ENCODE results near the gene POPDC2. TPM values are rescaled to one million over a fixed set of nuclear protein-coding genes. Genes with fewer than 3 reads are reported as not detected.

POPDC2 gene, protein sequence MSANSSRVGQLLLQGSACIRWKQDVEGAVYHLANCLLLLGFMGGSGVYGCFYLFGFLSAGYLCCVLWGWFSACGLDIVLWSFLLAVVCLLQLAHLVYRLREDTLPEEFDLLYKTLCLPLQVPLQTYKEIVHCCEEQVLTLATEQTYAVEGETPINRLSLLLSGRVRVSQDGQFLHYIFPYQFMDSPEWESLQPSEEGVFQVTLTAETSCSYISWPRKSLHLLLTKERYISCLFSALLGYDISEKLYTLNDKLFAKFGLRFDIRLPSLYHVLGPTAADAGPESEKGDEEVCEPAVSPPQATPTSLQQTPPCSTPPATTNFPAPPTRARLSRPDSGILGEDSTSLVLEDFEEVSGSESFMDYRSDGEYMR
- total RNA-seq (3.2 TPM), polyA plus RNA-seq (ENCODE audit: insufficient read depth, low read depth, low replicate concordance) (7.3 TPM)
- long read RNA-seq, donor 1, result 0 reads
- long read RNA-seq, donor 2, result 0 reads
- long read RNA-seq, donor 3, partial matches to known transcripts, result 0 of 1 reads
- long read RNA-seq, donor 3, other reads (novel, unspliced or antisense), result 0 of 1 reads
- long read RNA-seq, donor 4, result 0 reads
- long read RNA-seq, donor 5, result 0 reads
- long read RNA-seq, donor 6, result 0 reads
- long read RNA-seq, donor 7, partial matches to known transcripts, result 1 of 6 reads
- long read RNA-seq, donor 7, other reads (novel, unspliced or antisense), result 5 of 6 reads
- long read RNA-seq, donor 8, result 0 reads
- long read RNA-seq, donor 9, result 0 reads
- long read RNA-seq, donor 10, partial matches to known transcripts, result 0 of 7 reads
- long read RNA-seq, donor 10, other reads (novel, unspliced or antisense), result 7 of 7 reads

DNA sequence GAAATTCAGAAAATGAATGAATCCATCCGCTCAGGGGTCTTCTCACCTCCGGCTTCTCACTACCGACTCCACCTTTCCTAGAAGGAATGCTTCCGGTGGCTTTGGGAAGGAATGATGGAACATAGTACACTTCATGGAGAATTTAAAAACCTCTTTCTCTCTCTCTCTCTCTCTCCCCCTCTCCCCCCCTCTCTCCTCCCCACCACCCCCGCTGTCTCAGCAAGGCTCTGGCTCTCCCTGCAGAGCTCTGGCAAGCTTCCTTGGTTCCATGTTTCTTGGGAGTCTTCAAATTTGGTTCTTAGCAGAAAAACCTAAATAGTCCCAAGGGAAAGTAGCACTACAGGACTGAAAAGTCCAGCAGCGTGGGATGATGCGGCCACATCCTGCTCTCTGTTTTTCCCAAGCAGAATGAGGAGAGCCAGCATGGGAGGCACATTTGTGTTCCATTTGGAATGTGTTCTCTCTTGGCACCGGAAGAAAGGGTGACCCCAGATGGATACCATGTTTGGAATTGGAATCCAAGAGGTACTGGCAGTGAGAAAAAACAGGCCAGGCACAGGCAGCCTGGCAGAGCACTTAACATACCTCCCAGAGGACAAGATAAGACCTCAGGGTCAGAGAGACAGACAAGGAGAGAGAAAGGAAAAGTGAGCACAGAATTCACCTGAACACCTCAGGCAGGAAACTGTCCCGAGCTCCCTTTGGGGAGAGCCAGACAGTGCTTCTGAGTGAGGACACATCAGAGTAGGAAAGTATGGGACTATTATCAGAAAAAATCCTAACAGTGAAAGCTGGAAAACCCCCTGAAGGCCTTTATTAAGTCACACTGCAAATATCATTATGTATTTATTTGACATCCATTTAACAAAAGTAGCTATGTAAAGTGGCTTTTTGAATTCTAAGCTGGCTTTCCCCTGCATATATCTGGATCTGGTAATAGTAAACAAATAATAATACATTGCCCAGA is at the start of gene POPDC2:
TSS of gene POPDC2 (minus strand) at position 116 of the 967 bp plus-strand sequence. CDS start 166 bp downstream, outside the sequence.
- Histone ChIP-seq H3K4me3 (ENCODE audit: low read length in 3 of 3) (no peak within 1 kb of the TSS), H3K9ac (ENCODE audit: low read length in 3 of 3) (no peak within 1 kb of the TSS), H3K27me3 (ENCODE audit: control insufficient read depth, insufficient read depth, low read length) (no peaks in the 10 kb centered on the region), H3K4me1 (ENCODE audit: control insufficient read depth in 2 of 3, insufficient read depth in 2 of 3, low read depth in 1 of 3, low read length in 3 of 3) (peaks cover 0 to 4% (median 0%) of the 10 kb centered on the region in 3 donors), H3K27ac (ENCODE audit: low read depth in 2 of 2, low read length in 2 of 2) (no peak within 1 kb of the TSS), H3K9me3 (ENCODE audit: control insufficient read depth in 2 of 3, insufficient read depth in 1 of 3, low read length in 3 of 3) (no peaks in the 10 kb centered on the region), H3K36me3 (ENCODE audit: control insufficient read depth in 2 of 3, insufficient read depth in 3 of 3, low read length in 3 of 3) (peaks cover 0 to 4% (median 0%) of the 10 kb centered on the region in 3 donors)
- intact Hi-C loops (cut with DNase I), result no loop called here
- DNase-seq (no peak), FAIRE-seq (no peak)
- TF ChIP-seq, protein P1, sequence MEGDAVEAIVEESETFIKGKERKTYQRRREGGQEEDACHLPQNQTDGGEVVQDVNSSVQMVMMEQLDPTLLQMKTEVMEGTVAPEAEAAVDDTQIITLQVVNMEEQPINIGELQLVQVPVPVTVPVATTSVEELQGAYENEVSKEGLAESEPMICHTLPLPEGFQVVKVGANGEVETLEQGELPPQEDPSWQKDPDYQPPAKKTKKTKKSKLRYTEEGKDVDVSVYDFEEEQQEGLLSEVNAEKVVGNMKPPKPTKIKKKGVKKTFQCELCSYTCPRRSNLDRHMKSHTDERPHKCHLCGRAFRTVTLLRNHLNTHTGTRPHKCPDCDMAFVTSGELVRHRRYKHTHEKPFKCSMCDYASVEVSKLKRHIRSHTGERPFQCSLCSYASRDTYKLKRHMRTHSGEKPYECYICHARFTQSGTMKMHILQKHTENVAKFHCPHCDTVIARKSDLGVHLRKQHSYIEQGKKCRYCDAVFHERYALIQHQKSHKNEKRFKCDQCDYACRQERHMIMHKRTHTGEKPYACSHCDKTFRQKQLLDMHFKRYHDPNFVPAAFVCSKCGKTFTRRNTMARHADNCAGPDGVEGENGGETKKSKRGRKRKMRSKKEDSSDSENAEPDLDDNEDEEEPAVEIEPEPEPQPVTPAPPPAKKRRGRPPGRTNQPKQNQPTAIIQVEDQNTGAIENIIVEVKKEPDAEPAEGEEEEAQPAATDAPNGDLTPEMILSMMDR (IDR thresholded peaks at IDR 0.05; ENCODE audit: borderline replicate concordance, extremely low read depth, insufficient read depth), result no peak

DNA sequence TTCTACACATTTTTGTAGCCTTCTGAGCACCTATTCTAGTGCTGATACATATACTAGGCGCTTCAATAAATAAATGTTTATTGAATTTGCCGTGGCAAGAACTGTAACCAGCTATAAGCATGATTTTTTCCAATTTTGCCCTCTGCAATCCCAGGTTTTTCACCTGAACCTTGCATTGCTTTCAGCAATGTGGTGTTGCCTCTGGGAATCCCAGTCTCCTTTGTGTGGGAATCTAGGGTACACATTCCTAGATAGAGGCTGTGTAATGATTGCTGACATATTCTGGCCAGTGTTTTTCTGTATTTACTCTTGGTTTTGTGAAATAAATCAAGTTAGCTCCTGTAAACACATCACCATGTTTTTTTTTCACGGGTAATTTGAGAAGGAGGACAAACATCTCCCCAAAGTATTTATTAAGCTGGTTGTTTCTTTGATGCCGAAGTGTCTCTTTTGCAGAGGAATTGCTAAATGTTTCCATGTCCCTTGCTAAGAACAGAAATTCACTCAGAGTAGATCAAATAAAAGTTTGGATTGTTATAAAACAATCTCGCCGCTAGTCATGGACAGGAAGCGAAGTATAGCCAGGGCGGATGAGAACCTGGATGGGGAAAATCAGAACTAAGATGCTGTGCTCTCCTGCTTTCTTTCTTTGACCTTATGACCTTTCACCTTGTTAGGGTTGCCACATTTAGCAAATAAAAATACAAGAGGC is 43.6 kb upstream of the POPDC2 start:
- intact Hi-C loops (cut with DNase I), result no loop called here
- peak overlapping the region in 2 of 3 donors; percentile 61 to 62 for H3K9ac ChIP-seq (ENCODE audit: low read length in 3 of 3)
- no peaks in the 10 kb centered on the region for H3K9me3 ChIP-seq (ENCODE audit: control insufficient read depth in 2 of 3, insufficient read depth in 1 of 3, low read length in 3 of 3)
- no peak overlapping the region for H3K27ac ChIP-seq (ENCODE audit: low read depth in 2 of 2, low read length in 2 of 2)
- TF ChIP-seq, protein P1 (IDR thresholded peaks at IDR 0.05; ENCODE audit: borderline replicate concordance, extremely low read depth, insufficient read depth), result no peak
- FAIRE-seq, result no peak
- DNase-seq, result peak in 3 of 5 donors; percentile 13 to 69 (median 54)
- no peaks in the 10 kb centered on the region for H3K27me3 ChIP-seq (ENCODE audit: control insufficient read depth, insufficient read depth, low read length)
- H3K36me3 ChIP-seq (ENCODE audit: control insufficient read depth in 2 of 3, insufficient read depth in 3 of 3, low read length in 3 of 3), result no peaks in the 10 kb centered on the region
- peak overlapping the region; percentile 71 to 85 (median 79) for H3K4me3 ChIP-seq (ENCODE audit: low read length in 3 of 3)
- H3K4me1 ChIP-seq (ENCODE audit: control insufficient read depth in 2 of 3, insufficient read depth in 2 of 3, low read depth in 1 of 3, low read length in 3 of 3), result peaks cover 0 to 4% (median 2%) of the 10 kb centered on the region in 3 donors

Data from kidney (tissue), 22 donors.